ENCODE data around the gene NAT14.
"Not testable (repeated sequence)": the region's sequence is repeated elsewhere in the genome, so short reads cannot be mapped to it uniquely, and the experiment has no call there.

The NAT14 gene

GRCh38 chr19:55487924-55488687, 3.1 kb downstream of the NAT14 start, which contains the start of gene SSC5D:
Gene SSC5D (plus strand): TSS chr19:55488436. CDS start chr19:55488590, 154 bp downstream.
- DNase-seq: peak; percentile 27

GRCh38 chr19:55488986-55489710, 4.2 kb downstream of the NAT14 start:
- DNase-seq: no peak

- DNase-seq: peak; percentile 37
These were observed 4.9 kb downstream of the NAT14 start for GRCh38 chr19:55489711-55490477.

- DNase-seq: no peak
These were observed 5.8 kb downstream of the NAT14 start for GRCh38 chr19:55490478-55491432.

- no peak for DNase-seq
These were observed 6.8 kb downstream of the NAT14 start for GRCh38 chr19:55491546-55492360.

DNA sequence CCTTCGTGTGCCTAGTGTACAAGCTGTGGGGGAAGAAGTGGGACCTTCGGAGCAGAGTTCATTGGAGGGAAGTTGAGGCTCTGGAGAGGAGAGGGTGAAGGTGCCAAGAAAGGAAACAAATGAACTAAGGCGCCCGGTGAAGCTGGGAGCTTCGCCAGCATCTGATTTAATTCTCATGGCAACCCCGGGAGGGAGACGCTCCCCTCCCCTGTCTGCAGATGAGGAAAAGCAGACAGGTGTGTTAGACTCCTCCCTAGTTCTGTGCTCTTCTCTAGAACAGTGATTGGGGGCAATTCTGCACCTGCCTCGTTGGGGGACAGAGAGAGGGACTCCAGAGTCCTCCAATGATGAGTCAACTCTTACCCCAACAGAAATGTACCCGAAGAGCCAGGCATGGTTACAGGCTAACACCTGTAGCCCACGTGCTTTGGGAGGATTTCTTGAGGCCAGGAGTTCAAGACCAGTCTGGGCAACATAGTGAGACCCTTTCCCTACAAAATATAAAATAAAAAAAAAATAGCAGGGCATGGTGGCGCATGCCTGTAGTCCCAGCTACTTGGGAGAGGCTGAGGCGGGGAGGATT, 7.5 kb downstream of the NAT14 start:
- DNase-seq: no peak

DNA sequence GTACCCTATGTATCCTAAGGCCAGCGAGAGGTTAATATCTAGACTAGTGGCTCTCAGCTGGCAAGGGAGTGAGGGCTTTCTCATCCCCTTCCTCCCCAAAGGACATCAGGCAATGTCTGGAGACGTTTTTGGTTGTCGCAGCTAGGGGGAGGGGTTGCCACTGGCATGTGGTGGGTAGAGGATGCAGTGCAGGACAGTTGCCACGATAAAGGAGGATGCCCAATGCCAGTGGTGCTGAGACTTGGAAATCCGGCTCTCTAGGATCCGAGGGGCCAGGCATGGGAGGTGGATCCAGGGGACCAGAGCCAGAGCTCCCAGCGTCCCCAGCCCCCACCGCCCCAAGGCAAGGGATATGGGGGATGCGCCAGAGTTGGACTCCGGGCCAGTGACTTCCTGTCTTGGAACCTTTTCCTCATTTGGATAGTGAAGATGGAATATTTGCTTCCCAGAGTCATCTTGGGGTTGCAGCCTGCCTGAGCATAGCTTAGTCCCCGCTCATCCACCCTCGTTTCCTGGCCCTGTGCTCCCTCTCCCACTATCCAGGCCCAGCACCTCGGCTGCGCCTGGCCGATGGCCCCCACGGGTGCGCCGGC, 8.2 kb downstream of the NAT14 start:
- DNase-seq: no peak

DNA sequence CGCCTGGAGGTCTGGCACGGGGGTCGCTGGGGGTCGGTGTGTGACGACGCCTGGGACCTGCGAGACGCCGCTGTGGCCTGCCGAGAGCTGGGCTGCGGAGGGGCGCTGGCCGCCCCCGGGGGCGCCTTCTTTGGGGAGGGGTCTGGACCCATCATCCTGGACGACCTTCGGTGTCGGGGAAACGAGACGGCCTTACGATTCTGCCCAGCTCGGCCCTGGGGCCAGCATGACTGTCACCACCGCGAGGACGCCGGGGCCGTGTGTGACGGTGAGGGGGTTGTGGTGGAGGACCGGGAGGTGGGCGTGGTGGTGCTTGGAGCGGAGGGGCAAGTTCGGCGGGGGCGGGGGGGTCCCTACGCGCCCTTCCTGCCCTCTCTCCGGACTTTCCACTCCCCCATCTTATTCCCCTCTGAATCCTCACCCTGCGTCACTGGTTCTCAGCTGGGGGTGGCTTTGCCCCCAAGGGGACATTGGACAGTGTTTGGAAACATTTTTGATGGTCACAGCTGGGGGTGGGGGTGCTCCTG, 8.7 kb downstream of the NAT14 start:
- DNase-seq: no peak

- no peak for DNase-seq
These were observed 9.3 kb downstream of the NAT14 start for GRCh38 chr19:55494172-55494761.

- no peak for DNase-seq
These were observed 10.8 kb downstream of the NAT14 start for GRCh38 chr19:55495646-55496349.

DNA sequence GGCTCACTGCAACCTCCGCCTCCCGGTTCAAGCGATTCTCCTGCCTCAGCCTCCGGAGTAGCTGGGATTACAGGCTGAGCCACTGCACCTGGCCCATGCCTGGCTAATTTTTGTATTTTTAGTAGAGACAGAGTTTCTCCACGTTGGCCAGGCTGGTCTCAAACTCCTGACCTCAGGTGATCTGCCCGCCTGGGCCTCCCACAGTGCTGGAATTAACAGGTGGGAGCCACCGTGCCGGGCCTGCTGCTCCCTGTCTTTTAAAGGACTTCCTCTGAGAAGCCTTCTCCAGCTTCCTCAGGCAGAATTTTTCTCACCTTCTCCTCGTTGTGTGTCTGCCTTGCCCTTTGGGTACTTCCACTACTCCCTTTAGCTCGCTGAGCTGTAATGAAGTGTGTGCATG, 11.8 kb downstream of the NAT14 start:
- DNase-seq: not testable (repeated sequence)

- DNase-seq: no peak
These were observed 12.8 kb downstream of the NAT14 start for GRCh38 chr19:55497763-55498162.

DNA sequence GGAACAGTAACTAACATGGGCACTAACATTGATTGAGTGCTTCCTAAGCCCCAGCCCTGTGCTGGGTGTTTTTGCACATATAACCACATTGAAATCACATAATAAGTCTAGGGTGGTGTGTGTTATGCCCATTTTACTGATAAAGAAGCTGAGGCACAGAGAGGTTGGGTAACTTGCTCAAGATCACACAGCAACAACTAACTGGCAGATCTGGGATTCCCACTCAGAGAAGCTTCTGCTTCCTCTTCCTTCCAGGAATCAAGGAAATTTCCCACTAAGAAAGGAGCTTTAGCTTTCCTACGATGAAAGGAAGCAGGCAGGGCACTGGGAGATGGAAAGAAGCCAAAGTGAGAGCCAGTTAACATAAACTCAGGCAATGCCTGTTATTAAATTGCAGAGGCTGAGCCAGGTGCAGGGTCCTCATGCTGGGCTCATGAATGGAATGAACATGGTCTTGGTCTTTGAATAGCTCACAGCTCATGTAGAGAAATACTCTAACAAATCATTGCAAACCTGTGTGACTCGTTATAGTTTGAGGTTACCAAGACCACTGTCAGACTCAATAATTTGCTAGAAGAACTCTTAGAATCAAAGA, 13.4 kb downstream of the NAT14 start:
- no peak for DNase-seq

DNA sequence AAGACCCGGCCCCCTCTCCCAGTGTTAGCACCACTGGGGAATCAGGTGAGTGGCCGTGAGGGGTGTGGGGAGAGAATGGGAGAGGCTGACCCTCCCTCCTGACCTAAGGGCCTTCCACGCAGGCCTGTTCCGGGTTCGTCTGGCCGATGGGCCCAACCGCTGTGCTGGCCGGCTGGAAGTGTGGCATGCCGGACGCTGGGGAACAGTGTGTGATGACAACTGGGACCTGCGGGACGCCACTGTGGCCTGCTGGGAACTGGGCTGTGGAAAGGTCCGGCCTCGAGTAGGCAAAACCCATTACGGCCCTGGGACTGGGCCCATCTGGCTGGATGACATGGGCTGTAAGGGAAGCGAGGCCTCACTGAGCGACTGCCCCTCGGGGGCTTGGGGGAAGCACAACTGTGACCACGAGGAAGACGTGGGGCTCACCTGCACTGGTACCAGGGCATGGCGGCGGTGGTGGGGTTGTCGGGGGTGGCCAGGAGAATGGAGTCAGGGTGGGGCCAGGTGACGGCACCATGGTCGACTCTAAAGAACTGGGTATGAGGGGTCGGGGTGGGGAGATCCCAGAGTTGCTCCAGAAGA, 15.5 kb downstream of the NAT14 start:
- no peak for DNase-seq

DNA sequence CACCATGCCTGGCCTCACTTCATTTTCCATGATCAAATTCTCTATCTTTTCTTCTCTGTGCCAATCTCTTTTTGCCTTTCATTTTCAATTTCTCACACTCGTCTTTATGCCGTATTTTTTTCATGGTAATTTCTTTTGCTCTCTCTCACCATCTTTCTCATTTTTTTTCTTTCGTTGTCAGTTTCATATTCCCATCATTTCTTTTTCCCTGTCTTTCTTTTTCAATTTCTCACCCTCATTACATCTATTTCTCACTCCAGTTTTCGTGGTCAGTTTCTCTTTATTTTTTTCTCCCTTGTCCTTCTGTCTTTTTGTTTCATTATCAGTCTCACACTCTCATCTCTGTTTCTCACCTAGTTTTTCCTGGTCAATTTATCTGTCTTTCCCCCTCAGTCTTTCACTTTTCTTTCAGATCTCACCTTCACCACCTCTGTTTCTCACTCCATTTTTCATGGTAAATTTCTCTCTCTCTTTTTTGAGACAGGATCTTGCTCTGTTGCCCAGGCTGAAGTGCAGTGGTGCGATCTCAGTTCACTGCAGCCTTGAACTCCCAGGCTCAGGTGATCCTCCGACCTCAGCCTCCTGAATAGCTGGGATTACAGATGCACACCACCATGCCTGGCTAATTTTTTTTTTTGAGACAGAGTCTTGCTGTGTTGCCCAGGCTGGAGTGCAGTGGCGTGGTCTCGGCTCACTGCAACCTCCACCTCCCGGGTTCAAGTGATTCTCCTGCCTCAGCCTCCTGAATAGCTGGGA, 17.4 kb downstream of the NAT14 start:
- no peak for DNase-seq

GRCh38 chr19:55503157-55503501, 18.1 kb downstream of the NAT14 start:
- no peak for DNase-seq

DNA sequence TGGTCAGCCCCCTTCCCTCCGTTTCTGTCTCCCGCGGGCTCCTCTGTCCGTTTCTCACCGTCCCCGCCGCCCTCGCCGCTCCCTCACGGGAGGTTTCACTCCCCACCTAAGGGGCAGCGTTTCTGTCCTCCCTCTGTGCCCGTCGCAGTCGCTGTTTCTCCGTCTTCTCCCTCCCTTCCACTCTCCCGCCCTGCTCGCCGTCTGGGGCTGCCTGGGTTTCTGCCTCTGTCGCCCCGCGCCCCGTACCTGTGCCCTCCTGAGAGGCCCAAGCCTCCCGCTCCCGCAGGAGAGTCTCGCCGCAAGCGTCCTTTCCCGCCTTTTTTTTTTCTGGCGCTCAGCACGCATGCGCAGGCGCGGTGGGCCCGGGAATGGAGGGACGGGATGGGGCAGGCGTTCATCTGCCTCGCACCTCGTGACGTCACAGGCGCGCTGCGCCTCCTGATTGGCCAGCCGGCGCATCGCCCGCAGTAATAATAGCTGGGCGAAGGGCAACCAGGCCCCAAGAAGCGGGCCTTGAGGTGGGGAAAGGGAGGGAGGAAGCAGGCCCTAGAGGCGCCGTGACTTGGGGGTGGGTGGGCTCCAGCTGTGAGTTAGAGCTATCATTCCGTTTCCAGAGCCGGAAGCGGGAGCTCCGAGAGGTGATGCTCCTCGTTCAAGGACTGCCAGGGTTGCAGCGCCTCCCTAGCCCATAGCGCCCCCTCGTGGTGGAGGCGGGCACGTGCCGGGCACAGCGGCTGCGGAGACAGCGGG, 18.7 kb downstream of the NAT14 start:
- peak; percentile 94 for DNase-seq

All from NCI-H82 (cell line).